ENCODE data around the gene SORCS2. TPM values are rescaled to one million over a fixed set of nuclear protein-coding genes. Genes with fewer than 3 reads are reported as not detected.
A peak's percentile ranks its signal among the peaks of the same experiment; 100 is the strongest.

SORCS2 gene
- total RNA-seq, 4 donors from 2014 or later, result 2.0 to 7.4 (median 3.6) TPM

DNA sequence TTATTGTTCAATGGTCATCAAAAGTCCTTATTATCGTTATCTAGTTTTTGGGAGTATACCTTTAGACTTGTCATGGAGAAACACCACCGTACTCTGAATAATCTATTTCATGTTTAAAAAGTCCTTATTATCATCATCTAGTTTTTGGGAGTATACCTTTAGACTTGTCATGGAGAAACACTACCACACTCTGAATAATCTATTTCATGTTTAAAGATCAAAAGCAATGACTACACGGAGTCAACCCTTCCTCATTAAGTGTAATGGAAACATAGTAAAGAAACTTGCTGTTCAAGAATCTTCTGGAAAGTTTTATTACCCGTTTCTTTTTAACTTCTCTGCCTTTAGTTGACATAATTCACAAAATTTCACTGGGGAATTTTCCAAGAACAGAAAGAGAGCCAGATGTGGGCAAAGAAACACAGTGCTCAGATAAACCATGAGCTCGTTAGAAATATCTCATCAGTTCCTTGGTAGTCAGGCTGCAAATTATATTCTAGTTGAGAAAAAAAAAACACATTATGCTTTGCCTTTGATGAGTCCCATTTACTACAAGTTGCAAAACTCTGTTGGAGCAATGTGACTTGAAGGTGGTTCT is 588.5 kb downstream of the SORCS2 start:
- TF ChIP-seq POLR2AphosphoS5 (IDR thresholded peaks at IDR 0.05) (no peak), POLR2A (IDR thresholded peaks at IDR 0.05) (no peak), EP300 (IDR thresholded peaks at IDR 0.05) (no peak)
- TF ChIP-seq, protein P1, sequence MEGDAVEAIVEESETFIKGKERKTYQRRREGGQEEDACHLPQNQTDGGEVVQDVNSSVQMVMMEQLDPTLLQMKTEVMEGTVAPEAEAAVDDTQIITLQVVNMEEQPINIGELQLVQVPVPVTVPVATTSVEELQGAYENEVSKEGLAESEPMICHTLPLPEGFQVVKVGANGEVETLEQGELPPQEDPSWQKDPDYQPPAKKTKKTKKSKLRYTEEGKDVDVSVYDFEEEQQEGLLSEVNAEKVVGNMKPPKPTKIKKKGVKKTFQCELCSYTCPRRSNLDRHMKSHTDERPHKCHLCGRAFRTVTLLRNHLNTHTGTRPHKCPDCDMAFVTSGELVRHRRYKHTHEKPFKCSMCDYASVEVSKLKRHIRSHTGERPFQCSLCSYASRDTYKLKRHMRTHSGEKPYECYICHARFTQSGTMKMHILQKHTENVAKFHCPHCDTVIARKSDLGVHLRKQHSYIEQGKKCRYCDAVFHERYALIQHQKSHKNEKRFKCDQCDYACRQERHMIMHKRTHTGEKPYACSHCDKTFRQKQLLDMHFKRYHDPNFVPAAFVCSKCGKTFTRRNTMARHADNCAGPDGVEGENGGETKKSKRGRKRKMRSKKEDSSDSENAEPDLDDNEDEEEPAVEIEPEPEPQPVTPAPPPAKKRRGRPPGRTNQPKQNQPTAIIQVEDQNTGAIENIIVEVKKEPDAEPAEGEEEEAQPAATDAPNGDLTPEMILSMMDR (IDR thresholded peaks at IDR 0.05), result no peak
- no peak for ATAC-seq
- no peaks in the 10 kb centered on the region for H3K27me3 ChIP-seq
- H3K4me3 ChIP-seq, result no peak overlapping the region
- peak overlapping the region in 3 of 4 donors; percentile 33 to 80 (median 48) for H3K27ac ChIP-seq
- peaks cover 0 to 53% of the 10 kb centered on the region in 2 donors for H3K36me3 ChIP-seq
- H3K4me1 ChIP-seq, result peaks cover 0 to 58% (median 16%) of the 10 kb centered on the region in 3 donors
- WGBS, 2 donors (ENCODE audit: low coverage in 1 of 2), result 46 to 78% methylated on average over 5 of the region's 5 CpGs
- no peaks in the 10 kb centered on the region for H3K9me3 ChIP-seq

DNA sequence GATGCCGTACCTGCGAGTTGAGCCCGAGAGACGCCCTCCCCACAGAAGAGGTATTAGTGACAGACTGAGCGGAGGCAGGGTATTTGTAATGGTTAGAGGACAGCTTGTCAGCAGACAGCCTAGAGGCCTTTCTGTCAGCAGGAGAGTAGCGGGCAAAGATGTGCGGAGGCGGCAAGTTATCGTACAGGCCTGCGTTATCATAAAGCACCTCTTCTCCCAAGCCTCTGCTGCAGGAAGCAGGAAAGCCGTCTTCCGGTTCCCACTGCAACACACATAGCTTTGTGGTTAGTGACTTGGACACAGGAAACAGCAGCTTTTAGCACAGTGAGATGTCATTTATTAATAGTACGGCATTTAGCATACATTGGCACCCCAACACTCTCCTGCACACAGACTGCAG is 589.0 kb downstream of the SORCS2 start:
- no peaks in the 10 kb centered on the region for H3K27me3 ChIP-seq
- H3K4me1 ChIP-seq, result peaks cover 0 to 58% (median 16%) of the 10 kb centered on the region in 3 donors
- ATAC-seq, result no peak
- TF ChIP-seq, protein P1 (IDR thresholded peaks at IDR 0.05), result no peak
- no peak for TF ChIP-seq EP300 (IDR thresholded peaks at IDR 0.05)
- no peak for TF ChIP-seq POLR2A (IDR thresholded peaks at IDR 0.05)
- TF ChIP-seq POLR2AphosphoS5 (IDR thresholded peaks at IDR 0.05), result no peak
- peak overlapping the region in 3 of 4 donors; percentile 16 to 48 (median 33) for H3K27ac ChIP-seq
- no peak overlapping the region for H3K4me3 ChIP-seq
- 51 to 74% methylated on average over 12 to 13 of the region's 13 CpGs for WGBS, 2 donors (ENCODE audit: low coverage in 1 of 2)
- H3K9me3 ChIP-seq, result no peaks in the 10 kb centered on the region
- H3K36me3 ChIP-seq, result peaks cover 0 to 51% of the 10 kb centered on the region in 2 donors

DNA sequence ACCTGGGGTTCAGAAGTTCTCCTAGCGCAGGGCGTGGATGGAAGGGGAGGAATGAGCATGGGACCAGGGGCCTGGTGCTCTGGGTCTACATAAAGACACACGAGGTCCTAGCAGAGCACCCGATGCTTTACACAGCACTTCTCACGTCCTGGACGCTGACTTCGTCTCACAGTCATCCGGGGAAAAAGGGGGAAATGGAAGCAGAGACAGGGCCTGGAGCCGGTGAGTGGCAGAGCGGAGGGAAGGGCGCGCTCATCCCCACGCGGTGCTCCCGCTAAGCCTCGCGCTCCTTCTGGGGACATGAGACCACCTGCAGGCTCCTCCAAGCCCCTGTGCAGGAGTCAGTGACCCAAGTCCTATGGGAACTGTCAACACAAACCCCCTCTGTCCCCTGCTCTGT is 589.7 kb downstream of the SORCS2 start:
- H3K4me3 ChIP-seq, result no peak overlapping the region
- H3K4me1 ChIP-seq, result peaks cover 0 to 58% (median 16%) of the 10 kb centered on the region in 3 donors
- no peaks in the 10 kb centered on the region for H3K9me3 ChIP-seq
- ATAC-seq, result no peak
- peaks cover 0 to 51% of the 10 kb centered on the region in 2 donors for H3K36me3 ChIP-seq
- TF ChIP-seq, protein P1 (IDR thresholded peaks at IDR 0.05), result no peak
- TF ChIP-seq POLR2AphosphoS5 (IDR thresholded peaks at IDR 0.05) (no peak), POLR2A (IDR thresholded peaks at IDR 0.05) (no peak), EP300 (IDR thresholded peaks at IDR 0.05) (no peak)
- 52 to 72% methylated on average over 5 to 10 of the region's 17 CpGs for WGBS, 2 donors (ENCODE audit: low coverage in 1 of 2)
- no peaks in the 10 kb centered on the region for H3K27me3 ChIP-seq
- peak overlapping the region in 3 of 4 donors; percentile 22 to 48 (median 33) for H3K27ac ChIP-seq

DNA sequence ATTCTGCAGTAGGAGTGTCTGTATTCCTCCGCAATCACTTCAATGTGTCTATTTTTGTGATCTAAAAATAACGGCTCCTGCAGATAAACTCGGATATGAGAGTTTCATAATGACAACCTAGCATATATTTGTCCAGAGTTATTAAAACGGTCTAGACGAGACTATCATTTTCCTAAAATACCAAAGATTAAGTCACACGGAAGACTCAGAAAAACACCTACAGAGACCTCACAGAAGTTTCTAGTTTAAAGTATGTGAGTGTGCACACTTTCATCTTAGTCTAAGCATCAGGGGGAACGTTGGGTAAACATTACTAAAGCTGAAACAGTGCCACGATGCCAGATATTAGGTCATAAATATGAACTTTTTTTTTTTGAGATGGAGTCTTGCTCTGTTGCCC is 590.4 kb downstream of the SORCS2 start:
- no peak for TF ChIP-seq POLR2A (IDR thresholded peaks at IDR 0.05)
- TF ChIP-seq EP300 (IDR thresholded peaks at IDR 0.05), result no peak
- no peak for TF ChIP-seq POLR2AphosphoS5 (IDR thresholded peaks at IDR 0.05)
- TF ChIP-seq, protein P1 (IDR thresholded peaks at IDR 0.05), result no peak
- Histone ChIP-seq H3K4me1 (peaks cover 0 to 58% (median 16%) of the 10 kb centered on the region in 3 donors), H3K9me3 (no peaks in the 10 kb centered on the region), H3K36me3 (peaks cover 0 to 51% of the 10 kb centered on the region in 2 donors), H3K27ac (peak overlapping the region in 3 of 4 donors; percentile 25 to 48 (median 33)), H3K27me3 (no peaks in the 10 kb centered on the region), H3K4me3 (no peak overlapping the region)
- 22 to 23% methylated on average over 8 of the region's 8 CpGs for WGBS, 2 donors (ENCODE audit: low coverage in 1 of 2)
- ATAC-seq, result no peak

GRCh38 chr4:7783541-7783940 is 591.2 kb downstream of the SORCS2 start:
- H3K27me3 ChIP-seq, result no peaks in the 10 kb centered on the region
- ATAC-seq, result no peak
- TF ChIP-seq, protein P1 (IDR thresholded peaks at IDR 0.05), result no peak
- TF ChIP-seq EP300 (IDR thresholded peaks at IDR 0.05), result no peak
- TF ChIP-seq POLR2A (IDR thresholded peaks at IDR 0.05), result no peak
- no peak for TF ChIP-seq POLR2AphosphoS5 (IDR thresholded peaks at IDR 0.05)
- 87% methylated on average over 8 of the region's 8 CpGs; no CpG with 5 or more reads in 1 of the 2 donors for whole genome bisulfite sequencing, 2 donors (ENCODE audit: low coverage in 1 of 2)
- H3K4me3 ChIP-seq, result no peak overlapping the region
- H3K36me3 ChIP-seq, result peaks cover 0 to 49% of the 10 kb centered on the region in 2 donors
- no peaks in the 10 kb centered on the region for H3K9me3 ChIP-seq
- peaks cover 0 to 52% (median 16%) of the 10 kb centered on the region in 3 donors for H3K4me1 ChIP-seq
- peak overlapping the region in 1 of 4 donors; percentile 48 for H3K27ac ChIP-seq
